ENCODE results near the gene TNIK. TPM values are rescaled to one million over a fixed set of nuclear protein-coding genes. Genes with fewer than 3 reads are reported as not detected.

TNIK gene
- polyA plus RNA-seq, 1 donor from 2014 or later, result 19.3 TPM

GRCh38 chr3:171307988-171308387 is 152.2 kb downstream of the TNIK start:
- Histone ChIP-seq H4K20me1 (ENCODE audit: insufficient read depth) (no peaks in the 10 kb centered on the region), H3K27ac (ENCODE audit: low read length) (no peak overlapping the region)

DNA sequence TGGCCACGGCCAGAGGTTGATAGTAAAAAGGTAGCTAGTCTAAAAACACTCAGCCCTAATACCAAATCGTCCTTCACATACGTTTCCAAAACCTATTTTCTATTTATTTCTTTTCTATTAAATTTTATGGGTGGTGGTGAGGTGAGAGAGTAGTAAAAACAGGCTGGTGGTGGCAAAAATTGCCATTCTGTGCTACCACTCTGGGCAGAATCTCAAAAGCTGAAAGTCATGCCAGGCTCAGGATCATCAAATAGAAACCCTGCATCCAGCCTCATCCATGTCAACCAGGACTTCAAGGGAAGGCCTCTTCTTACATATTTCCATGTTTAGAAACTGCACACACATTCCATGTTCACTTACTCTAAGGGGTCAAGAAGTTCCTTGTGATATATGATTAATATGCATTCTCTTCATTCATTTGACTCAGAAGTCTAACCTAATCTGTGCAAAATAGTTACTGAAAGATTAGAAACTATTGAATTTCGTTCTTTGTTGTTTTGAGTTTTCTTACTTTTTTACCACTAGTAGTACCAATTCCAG is 153.1 kb downstream of the TNIK start:
- Histone ChIP-seq H3F3A (ENCODE audit: insufficient read depth, low read length, poor library complexity, severe bottlenecking) (no peaks in the 10 kb centered on the region), H3K9me3 (ENCODE audit: low read length) (no peaks in the 10 kb centered on the region), H3K27ac (ENCODE audit: low read length) (no peak overlapping the region), H3K27me3 (ENCODE audit: insufficient read depth, low read depth, low read length) (no peaks in the 10 kb centered on the region), H3K36me3 (ENCODE audit: insufficient read depth, low read length) (no peaks in the 10 kb centered on the region), H3K79me2 (replicated peaks; ENCODE audit: insufficient read depth, low read length) (no peaks in the 10 kb centered on the region), H3K4me3 (ENCODE audit: low read length) (no peak overlapping the region), H4K20me1 (ENCODE audit: insufficient read depth) (no peaks in the 10 kb centered on the region), H2AFZ (ENCODE audit: low read depth, low read length) (no peak overlapping the region), H3K4me2 (ENCODE audit: low read length) (no peak overlapping the region), H3K9ac (ENCODE audit: low read length) (no peak overlapping the region), H3K9me2 (ENCODE audit: insufficient read depth, low read length) (no peaks in the 10 kb centered on the region)
- TF ChIP-seq MXI1 (conservative IDR thresholded peaks at IDR 0.05; ENCODE audit: poor library complexity, severe bottlenecking) (no peak), EP300 (conservative IDR thresholded peaks at IDR 0.05; ENCODE audit: poor library complexity, severe bottlenecking) (no peak), EZH2 (IDR thresholded peaks at IDR 0.05; ENCODE audit: borderline replicate concordance, insufficient read depth, low read length, poor library complexity, severe bottlenecking) (no peak), RAD21 (conservative IDR thresholded peaks at IDR 0.05) (no peak), SMC3 (conservative IDR thresholded peaks at IDR 0.05; ENCODE audit: poor library complexity) (no peak), TAF1 (IDR thresholded peaks at IDR 0.05; ENCODE audit: low read depth) (no peak), POLR2AphosphoS5 (IDR thresholded peaks at IDR 0.05) (no peak)
- TF ChIP-seq, protein P1, sequence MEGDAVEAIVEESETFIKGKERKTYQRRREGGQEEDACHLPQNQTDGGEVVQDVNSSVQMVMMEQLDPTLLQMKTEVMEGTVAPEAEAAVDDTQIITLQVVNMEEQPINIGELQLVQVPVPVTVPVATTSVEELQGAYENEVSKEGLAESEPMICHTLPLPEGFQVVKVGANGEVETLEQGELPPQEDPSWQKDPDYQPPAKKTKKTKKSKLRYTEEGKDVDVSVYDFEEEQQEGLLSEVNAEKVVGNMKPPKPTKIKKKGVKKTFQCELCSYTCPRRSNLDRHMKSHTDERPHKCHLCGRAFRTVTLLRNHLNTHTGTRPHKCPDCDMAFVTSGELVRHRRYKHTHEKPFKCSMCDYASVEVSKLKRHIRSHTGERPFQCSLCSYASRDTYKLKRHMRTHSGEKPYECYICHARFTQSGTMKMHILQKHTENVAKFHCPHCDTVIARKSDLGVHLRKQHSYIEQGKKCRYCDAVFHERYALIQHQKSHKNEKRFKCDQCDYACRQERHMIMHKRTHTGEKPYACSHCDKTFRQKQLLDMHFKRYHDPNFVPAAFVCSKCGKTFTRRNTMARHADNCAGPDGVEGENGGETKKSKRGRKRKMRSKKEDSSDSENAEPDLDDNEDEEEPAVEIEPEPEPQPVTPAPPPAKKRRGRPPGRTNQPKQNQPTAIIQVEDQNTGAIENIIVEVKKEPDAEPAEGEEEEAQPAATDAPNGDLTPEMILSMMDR (IDR thresholded peaks at IDR 0.05; ENCODE audit: poor library complexity, severe bottlenecking), result no peak
- TF ChIP-seq, protein P2, sequence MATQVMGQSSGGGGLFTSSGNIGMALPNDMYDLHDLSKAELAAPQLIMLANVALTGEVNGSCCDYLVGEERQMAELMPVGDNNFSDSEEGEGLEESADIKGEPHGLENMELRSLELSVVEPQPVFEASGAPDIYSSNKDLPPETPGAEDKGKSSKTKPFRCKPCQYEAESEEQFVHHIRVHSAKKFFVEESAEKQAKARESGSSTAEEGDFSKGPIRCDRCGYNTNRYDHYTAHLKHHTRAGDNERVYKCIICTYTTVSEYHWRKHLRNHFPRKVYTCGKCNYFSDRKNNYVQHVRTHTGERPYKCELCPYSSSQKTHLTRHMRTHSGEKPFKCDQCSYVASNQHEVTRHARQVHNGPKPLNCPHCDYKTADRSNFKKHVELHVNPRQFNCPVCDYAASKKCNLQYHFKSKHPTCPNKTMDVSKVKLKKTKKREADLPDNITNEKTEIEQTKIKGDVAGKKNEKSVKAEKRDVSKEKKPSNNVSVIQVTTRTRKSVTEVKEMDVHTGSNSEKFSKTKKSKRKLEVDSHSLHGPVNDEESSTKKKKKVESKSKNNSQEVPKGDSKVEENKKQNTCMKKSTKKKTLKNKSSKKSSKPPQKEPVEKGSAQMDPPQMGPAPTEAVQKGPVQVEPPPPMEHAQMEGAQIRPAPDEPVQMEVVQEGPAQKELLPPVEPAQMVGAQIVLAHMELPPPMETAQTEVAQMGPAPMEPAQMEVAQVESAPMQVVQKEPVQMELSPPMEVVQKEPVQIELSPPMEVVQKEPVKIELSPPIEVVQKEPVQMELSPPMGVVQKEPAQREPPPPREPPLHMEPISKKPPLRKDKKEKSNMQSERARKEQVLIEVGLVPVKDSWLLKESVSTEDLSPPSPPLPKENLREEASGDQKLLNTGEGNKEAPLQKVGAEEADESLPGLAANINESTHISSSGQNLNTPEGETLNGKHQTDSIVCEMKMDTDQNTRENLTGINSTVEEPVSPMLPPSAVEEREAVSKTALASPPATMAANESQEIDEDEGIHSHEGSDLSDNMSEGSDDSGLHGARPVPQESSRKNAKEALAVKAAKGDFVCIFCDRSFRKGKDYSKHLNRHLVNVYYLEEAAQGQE (IDR thresholded peaks at IDR 0.05; ENCODE audit: borderline replicate concordance), result no peak

More at GRCh38 chr3:171307988-171308387, 152.2 kb downstream of the TNIK start:
- Histone ChIP-seq H3K9me3 (ENCODE audit: low read length) (no peaks in the 10 kb centered on the region), H3K4me2 (ENCODE audit: low read length) (no peak overlapping the region), H3K9ac (ENCODE audit: low read length) (no peak overlapping the region), H3K79me2 (replicated peaks; ENCODE audit: insufficient read depth, low read length) (no peaks in the 10 kb centered on the region), H3K27me3 (ENCODE audit: insufficient read depth, low read depth, low read length) (no peaks in the 10 kb centered on the region), H2AFZ (ENCODE audit: low read depth, low read length) (no peak overlapping the region), H3K36me3 (ENCODE audit: insufficient read depth, low read length) (no peaks in the 10 kb centered on the region), H3K9me2 (ENCODE audit: insufficient read depth, low read length) (no peaks in the 10 kb centered on the region), H3F3A (ENCODE audit: insufficient read depth, low read length, poor library complexity, severe bottlenecking) (no peaks in the 10 kb centered on the region), H3K4me3 (ENCODE audit: low read length) (no peak overlapping the region)
- no peak for TF ChIP-seq EP300 (conservative IDR thresholded peaks at IDR 0.05; ENCODE audit: poor library complexity, severe bottlenecking)
- TF ChIP-seq TAF1 (IDR thresholded peaks at IDR 0.05; ENCODE audit: low read depth), result no peak
- TF ChIP-seq MXI1 (conservative IDR thresholded peaks at IDR 0.05; ENCODE audit: poor library complexity, severe bottlenecking), result no peak
- TF ChIP-seq, protein P1 (IDR thresholded peaks at IDR 0.05; ENCODE audit: poor library complexity, severe bottlenecking), result no peak
- TF ChIP-seq, protein P2 (IDR thresholded peaks at IDR 0.05; ENCODE audit: borderline replicate concordance), result no peak
- no peak for TF ChIP-seq POLR2AphosphoS5 (IDR thresholded peaks at IDR 0.05)
- TF ChIP-seq RAD21 (conservative IDR thresholded peaks at IDR 0.05), result no peak
- no peak for TF ChIP-seq EZH2 (IDR thresholded peaks at IDR 0.05; ENCODE audit: borderline replicate concordance, insufficient read depth, low read length, poor library complexity, severe bottlenecking)
- TF ChIP-seq SMC3 (conservative IDR thresholded peaks at IDR 0.05; ENCODE audit: poor library complexity), result no peak
